Tongue (tissue), 2 donors: Measurements from ENCODE around the gene AQP7. TPM values are rescaled to one million over a fixed set of nuclear protein-coding genes. Genes with fewer than 3 reads are reported as not detected.
"Not testable (repeated sequence)": the region's sequence is repeated elsewhere in the genome, so short reads cannot be mapped to it uniquely, and the experiment has no call there.

Experiments used
- DNase-seq: peaks from one replicate; pipeline ENCODE4 v3.0.0-alpha.2; 2015
- total RNA-seq: library from RNA; depleted of rRNA; stranded (reverse); fragments of >200 nt; gene quantifications from one replicate; pipeline ENCODE4 v1.2.3, GENCODE V29; 2014

Gene AQP7
- total RNA-seq, 1 donor from 2014 or later, result 8.4 TPM

DNA sequence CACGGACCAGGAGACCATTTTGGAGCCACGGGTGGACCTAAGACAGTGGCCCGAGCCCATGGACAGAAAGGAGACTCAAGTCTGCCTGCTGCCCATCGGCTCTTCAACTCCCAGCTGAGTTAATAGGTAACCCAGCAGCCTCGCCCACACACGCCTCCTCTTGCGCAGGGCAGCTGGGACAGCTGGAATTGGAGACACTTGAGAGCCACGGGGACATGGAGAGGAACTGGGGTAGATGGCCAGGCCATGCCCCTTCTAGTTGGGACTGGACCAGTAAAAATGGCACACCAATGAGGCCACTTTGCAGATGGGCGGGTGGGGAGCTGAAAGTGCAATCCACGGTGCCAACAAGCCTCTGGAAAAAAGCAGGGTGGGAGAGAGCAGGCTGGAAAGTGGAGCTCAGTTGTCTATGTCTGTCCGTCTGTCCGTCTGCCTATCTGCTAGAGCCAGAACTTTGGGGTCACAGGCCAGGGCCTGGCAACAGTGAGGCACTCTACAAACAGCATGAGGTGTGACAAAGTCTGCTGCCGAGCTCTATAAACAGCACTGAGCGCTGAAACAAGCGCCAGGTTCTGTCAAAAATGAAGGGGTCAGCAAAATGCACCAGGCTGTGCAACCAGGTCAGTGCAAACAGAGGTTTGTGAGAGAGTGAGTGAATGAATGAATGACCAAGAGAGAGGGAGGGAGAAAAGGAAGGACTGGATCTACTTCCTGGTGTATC is 7.0 kb downstream of the AQP7 start:
- DNase-seq, result not testable (repeated sequence)

GRCh38 chr9:33393986-33394385 is 8.4 kb downstream of the AQP7 start:
- not testable (repeated sequence) for DNase-seq

DNA sequence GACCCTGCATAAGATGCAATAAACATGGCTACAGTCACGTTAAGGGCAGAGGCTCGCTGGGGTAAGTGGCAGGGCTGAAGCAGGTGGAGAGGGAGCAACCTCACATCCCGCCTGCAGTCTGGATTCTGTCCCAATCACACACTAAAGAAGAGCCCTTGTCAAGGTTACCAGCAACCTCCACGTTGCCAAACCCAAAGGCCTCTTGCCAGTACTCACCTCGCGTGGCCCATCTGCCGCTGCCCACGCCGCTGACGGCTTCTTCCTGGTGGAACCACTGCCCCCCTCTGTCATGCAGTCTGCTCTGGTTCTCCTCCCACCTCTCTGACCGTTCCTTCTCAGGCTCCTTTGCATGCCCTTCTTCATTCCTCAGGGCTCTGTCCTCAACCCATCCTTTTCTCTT is 8.8 kb downstream of the AQP7 start:
- DNase-seq, result no peak

- not testable (repeated sequence) for DNase-seq
These were observed 9.8 kb downstream of the AQP7 start for GRCh38 chr9:33392591-33393021.

- peak; percentile 89 for DNase-seq
These were observed 11.1 kb downstream of the AQP7 start for GRCh38 chr9:33391111-33391771.

DNA sequence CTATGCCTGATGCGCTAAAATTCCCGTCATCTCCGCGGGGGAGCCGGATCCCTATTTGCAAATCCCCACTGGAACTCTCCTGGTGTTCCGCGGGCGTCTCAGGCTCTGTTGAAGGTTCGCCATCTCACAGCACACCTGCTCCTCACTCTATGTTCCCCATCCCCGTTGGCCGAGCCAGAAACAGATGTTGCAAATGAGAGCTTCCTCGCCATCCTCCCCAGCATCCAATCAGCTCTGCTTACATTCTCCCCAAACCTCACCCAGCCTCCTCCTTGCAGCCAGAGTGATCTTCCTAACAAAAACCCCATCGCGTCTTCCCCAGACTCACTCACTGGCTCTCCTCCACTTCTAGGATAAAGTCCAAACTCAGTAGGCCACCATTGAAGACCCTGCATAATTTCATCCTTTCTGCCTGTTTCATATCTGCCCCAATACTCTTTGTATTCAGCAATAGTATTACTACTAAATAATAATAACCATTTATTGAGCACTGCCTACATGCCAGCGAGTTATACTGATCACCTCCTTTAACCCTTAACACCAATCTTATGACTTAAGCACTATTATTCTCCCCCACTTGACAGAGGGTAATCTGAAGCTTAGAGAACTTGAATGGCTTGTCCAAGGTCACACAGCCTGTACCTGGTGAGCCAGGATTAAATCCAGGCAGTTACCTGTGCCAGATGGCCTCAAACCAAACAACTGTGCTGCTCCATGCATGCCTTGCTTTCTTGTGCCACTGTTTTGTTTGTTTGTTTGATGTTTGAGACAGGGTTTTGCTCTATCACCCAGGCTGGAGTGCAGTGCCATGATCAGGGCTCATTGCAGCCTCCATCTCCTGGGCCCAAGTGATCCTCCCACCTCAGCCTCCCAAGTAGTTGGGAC is 14.0 kb downstream of the AQP7 start:
- no peak for DNase-seq

DNA sequence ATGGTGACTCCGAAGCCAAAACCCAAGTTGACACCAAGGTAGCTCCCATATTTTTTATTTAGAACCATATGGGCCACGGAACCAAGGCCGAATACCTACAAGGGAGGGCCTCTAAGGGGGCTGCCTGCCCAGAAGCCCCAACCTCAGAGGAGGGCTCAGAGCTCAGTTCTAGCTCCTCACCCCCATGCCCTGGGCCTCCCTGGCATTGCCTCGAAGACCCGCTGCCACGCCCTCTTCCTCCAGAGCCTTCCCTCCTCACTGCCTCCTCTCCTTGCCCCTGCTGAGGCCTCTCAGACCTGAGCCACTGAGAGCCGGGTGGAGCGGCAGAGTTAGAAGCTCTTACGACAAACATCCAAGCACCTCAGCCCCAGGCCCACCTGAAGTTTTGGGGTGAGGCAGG is 15.4 kb downstream of the AQP7 start:
- not testable (repeated sequence) for DNase-seq

- DNase-seq, result not testable (repeated sequence)
These were observed 15.7 kb downstream of the AQP7 start for GRCh38 chr9:33386641-33386996.

- not testable (repeated sequence) for DNase-seq
These were observed 16.3 kb downstream of the AQP7 start for GRCh38 chr9:33385979-33386640.

GRCh38 chr9:33385536-33385935 is 16.8 kb downstream of the AQP7 start:
- not testable (repeated sequence) for DNase-seq

DNA sequence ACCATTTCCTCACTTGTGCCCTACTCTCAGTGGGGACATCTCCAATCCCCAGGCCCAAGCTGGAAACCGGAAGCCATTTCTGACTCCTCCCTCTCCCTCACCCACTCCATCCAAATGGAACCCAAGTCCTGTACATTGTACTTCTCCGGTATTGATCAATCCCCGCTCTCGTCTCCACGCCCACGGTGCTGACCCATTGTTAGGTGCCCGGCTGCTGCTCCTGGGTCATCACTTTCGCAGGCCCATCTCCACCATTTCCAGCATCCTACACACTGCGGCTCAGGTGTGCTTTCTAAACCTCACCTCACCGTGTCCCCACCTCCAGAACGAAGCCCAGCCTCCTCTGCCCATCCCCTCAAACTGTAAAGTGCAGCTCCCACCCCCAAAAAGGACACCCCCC is 19.0 kb downstream of the AQP7 start:
- not testable (repeated sequence) for DNase-seq

DNA sequence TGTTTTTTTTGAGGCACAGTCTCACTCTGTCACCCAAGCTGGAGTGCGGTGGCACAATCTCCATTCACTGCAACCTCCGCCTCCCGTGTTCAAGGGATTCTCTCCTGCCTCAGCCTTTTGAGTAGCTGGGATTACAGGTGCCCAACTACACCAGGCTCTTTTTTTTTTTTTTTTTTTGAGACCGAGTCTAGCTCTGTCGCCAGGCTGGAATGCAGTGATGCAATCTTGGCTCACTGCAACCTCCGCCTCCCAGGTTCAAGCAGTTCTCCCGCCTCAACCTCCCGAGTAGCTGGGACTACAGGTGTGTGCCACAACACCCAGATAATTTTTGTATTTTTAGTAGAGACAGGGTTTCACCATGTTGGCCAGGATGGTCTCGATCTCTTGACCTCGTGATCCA is 20.0 kb downstream of the AQP7 start:
- DNase-seq, result not testable (repeated sequence)

GRCh38 chr9:33381231-33381791 is 21.1 kb downstream of the AQP7 start:
- DNase-seq, result no peak

DNA sequence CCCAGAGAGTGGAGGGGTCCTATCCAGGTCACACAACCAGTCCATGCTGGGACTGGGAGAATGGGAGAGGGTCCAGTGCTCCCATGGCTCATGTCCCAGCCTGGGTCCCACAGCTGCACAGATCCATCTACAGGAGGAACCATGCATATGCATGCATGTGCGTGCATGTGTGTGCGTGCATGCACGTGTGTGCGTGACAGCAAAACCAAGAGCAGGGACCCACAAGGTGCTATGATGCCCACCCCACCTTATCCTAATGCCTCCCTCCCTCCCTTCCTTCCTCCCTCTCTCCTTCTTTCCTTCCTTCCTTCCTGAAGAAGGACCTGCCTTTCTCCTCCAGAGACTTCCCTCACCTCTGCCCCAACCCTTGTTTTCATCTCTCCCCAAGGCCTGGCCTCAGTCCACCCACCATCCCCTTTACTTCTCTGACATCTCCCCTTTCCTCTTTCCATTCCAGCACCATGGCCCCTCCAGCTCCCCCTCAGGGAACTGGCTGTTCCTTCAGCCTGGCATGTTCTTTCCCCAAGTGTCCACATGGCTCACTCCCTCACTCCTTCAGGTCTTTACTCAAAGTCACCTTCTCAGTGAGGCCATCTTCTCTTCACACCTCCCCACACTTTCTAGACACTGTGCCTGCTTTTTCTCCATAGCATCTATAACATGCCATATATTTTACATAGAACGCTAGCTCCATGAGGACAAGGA is 21.8 kb downstream of the AQP7 start:
- no peak for DNase-seq

DNA sequence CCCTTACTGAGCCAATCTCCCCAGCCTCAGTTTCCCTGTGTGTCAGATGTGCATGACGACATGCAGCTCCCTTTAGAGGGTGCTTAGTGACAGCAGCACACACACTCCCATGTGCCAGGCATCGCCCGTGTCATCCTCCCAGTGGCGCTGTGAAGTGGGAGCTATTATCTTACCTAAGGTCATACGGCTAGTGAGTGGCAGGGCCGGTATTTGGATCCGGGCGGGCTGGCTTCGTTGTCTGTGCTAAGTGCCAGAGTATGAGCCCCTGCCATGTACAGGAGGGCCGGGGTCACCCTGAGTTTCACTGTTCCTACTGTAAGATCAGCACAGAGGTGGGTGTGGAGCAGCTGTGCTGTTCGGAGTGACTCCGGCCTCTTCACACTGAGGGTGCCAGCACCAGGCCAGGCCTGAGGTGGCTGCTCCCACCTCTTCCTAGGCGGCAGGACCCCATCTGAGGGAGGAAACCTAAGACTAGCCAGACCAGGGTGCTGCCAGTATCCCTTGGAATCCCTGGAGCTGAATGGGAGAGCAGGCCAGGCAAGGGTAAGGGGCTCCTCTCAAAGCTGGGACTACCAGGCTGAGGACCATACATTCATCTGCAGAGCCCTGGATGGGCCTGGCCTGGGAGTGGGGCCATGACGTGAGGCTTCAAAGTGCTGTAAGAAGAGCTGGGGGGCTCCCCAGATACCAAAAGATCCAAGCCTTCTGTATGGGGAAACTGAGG is 22.5 kb downstream of the AQP7 start:
- no peak for DNase-seq

GRCh38 chr9:33378121-33378795 is 24.1 kb downstream of the AQP7 start:
- DNase-seq, result no peak

DNA sequence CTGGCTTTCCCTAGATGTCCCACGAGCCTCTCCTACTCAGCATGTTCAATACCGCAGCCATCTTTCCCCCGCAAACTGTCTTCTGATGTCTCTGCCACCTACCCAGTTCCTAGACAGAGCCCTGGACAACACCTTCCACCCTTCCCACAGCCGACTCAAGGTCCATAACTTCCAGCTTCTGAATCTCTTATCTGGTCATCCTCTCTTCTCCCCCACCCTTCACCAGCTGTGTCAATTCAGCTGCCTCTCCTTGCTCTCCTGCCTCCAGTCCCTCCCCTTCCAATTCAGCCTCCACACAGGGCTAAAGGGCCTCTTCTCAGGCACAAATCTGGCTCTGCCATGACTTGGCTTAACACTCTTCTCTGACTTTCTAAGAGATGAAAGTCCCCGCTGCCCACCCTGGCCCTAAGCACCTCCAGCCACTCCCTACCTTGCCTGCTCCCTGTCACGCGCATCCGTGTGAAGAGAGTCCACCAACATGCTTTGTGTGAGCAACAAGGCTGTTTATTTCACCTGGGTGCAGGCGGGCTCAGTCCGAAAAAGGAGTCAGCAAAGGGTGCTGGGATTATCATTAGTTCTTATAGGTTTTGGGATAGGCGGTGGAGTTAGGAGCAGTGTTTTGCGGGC is 25.2 kb downstream of the AQP7 start:
- DNase-seq, result no peak

DNA sequence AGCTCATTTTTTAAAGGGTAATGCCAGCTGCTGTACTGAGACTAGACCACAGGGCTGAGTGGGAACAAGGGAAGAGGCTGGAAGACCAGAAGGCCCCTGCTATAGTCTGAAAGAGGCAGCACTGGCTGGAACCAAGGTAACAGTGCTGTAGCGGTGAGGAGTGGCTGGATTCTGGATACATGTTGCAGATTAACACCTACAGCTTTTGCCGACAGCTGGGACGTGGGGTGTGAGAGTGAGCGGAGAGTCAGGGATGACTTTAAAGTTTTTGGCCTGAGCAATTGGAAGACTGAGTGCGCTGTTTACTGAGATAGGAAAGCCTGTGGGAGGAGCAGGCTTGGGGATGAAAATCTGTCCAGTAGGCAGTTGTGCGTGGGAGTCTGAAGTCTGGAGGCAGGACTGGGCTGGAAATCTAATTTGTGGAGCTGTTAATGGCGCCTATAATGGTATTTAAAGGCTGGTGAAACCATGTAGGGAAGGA is 26.5 kb downstream of the AQP7 start:
- DNase-seq, result peak; percentile 59

- DNase-seq, result no peak
These were observed 27.0 kb downstream of the AQP7 start for GRCh38 chr9:33375238-33375840.
